Duodenal mucosa (tissue), 2 donors: ENCODE data around the gene STAB1.

Experiments used
- H3K27ac ChIP-seq: one replicate; pipeline ENCODE4 v1.7.0; 2013; ENCODE audit warnings: low read depth, low read length
- H3K27me3 ChIP-seq, 2 donors: one replicate each; pipeline ENCODE4 v1.7.0; 2013; ENCODE audit warnings: low read length in 2 of 2, control low read depth in 1 of 2; ENCODE audit not compliant: insufficient read depth in 2 of 2, control insufficient read depth in 1 of 2
- H3K36me3 ChIP-seq, 2 donors: one replicate each; pipeline ENCODE4 v1.7.0; 2013; ENCODE audit warnings: low read length in 2 of 2, control low read depth in 1 of 2; ENCODE audit not compliant: insufficient read depth in 2 of 2, control insufficient read depth in 1 of 2
- H3K4me1 ChIP-seq, 2 donors: one replicate each; pipeline ENCODE4 v1.7.0; 2013; ENCODE audit warnings: low read length in 2 of 2, control low read depth in 1 of 2; ENCODE audit not compliant: insufficient read depth in 2 of 2, control insufficient read depth in 1 of 2
- H3K4me3 ChIP-seq, 2 donors: one replicate each; pipeline ENCODE4 v1.7.0; 2013; ENCODE audit warnings: low read length in 2 of 2, low read depth in 1 of 2
- H3K9ac ChIP-seq, 2 donors: one replicate each; pipeline ENCODE4 v1.7.0; 2013; ENCODE audit warnings: low read length in 2 of 2, low read depth in 1 of 2
- H3K9me3 ChIP-seq, 2 donors: one replicate each; pipeline ENCODE4 v1.7.0; 2013; ENCODE audit warnings: low read length in 2 of 2, control low read depth in 1 of 2; ENCODE audit not compliant: control insufficient read depth in 1 of 2

The STAB1 gene

DNA sequence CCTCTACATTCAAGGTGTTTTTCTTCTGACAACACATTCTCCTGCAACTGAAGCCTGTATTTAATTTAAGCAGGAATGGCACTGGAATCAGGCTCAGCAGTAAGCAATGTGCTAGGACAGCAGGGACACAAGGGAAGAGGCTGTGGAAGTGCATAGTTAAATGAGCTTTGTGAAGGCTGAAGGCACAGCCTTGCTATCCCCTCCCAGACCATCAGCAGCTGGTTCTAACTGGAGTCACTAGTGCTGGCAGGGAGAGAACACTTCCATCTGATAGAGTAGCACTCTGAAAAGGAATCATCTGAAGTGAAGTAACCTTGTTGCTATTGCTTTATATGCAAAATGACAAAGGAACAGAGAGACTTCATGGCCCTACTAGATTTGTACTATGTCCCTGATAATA, 56.0 kb downstream of the STAB1 start:
- Histone ChIP-seq H3K4me3 (no peak overlapping the region), H3K27ac (no peak overlapping the region), H3K9me3 (no peaks in the 10 kb centered on the region), H3K36me3 (peaks cover 43 to 67% of the 10 kb centered on the region in 2 donors), H3K27me3 (no peaks in the 10 kb centered on the region), H3K9ac (no peak overlapping the region), H3K4me1 (no peaks in the 10 kb centered on the region)

DNA sequence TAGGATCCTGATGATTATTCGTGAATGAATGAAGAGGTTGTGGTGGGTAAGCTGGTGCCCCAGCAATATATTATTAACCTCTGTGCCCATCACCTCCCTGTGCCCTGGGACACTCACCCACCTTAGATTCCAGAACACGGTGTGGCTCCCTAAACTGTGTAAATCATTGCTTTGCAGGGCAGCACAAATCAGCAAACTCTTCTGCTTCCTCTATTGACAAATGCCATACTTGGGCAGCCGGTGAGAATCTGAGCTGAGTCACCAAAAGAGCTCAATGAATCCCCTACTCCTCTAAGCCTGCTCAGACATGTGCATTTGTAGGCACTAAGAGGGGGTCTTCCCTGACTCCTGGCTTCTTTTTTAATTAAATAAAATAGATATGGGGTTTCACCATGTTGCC, 57.0 kb downstream of the STAB1 start:
- Histone ChIP-seq H3K4me3 (no peak overlapping the region), H3K9ac (no peak overlapping the region), H3K27ac (no peak overlapping the region), H3K27me3 (no peaks in the 10 kb centered on the region), H3K9me3 (no peaks in the 10 kb centered on the region), H3K36me3 (peaks cover 37 to 67% of the 10 kb centered on the region in 2 donors), H3K4me1 (no peaks in the 10 kb centered on the region)

DNA sequence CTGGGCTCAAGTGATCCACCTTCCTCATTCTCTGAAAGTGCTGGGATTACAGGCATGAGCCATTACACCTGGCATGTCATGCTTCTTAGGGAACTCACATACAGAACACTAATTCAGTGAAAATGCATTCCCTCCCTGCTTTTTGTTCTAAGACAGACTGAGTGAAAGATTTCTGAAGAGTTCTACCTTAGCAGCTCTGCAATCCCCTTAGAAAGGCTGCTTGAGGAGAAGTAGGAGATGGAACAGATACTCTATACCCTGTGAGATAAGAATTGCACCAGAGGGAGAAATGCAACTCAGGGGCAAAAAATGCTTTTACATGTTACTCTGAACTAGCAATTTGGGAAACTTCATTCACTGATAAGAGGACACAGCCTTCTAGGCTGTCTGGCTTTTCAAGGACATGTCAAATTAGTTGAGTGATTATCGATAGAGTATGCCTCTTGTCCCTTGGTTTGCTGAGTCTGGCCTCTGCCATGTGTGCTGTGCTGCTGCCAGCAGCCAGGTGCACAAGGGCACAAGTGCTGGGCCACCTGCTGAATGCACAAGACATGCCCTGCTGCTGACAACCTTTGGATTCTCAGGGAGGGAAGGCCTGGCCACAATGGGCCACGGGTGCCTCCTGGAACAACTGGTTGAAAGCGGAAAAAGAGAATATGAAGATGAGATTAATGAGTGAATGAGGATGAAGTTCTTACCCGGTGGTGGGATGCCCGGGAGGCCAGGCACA, 59.1 kb downstream of the STAB1 start:
- Histone ChIP-seq H3K4me3 (no peak overlapping the region), H3K27ac (no peak overlapping the region), H3K36me3 (peaks cover 49 to 76% of the 10 kb centered on the region in 2 donors), H3K9ac (no peak overlapping the region), H3K27me3 (no peaks in the 10 kb centered on the region), H3K9me3 (no peaks in the 10 kb centered on the region), H3K4me1 (no peaks in the 10 kb centered on the region)

DNA sequence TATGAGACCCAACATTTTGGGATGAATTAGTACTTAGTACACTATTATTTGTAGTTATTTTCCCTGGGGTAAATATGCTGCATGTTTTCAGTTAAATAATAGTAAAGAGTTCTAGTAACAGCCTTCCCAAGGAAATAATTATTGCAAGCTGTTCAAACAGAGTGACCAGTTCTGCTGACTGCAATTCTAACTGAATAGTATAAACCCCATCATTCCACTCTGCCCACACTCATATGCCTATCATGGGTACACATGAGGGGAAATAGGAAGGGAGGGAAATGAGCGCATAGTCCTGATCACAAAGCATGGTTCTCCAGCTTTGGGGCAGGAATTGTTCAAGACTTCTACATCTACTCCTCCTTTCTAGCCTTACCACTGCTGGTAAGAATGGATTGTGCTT, 59.9 kb downstream of the STAB1 start:
- no peaks in the 10 kb centered on the region for H3K4me1 ChIP-seq
- H3K9ac ChIP-seq = no peak overlapping the region
- H3K27me3 ChIP-seq = no peaks in the 10 kb centered on the region
- no peaks in the 10 kb centered on the region for H3K9me3 ChIP-seq
- H3K4me3 ChIP-seq = no peak overlapping the region
- peaks cover 56 to 83% of the 10 kb centered on the region in 2 donors for H3K36me3 ChIP-seq
- no peak overlapping the region for H3K27ac ChIP-seq

DNA sequence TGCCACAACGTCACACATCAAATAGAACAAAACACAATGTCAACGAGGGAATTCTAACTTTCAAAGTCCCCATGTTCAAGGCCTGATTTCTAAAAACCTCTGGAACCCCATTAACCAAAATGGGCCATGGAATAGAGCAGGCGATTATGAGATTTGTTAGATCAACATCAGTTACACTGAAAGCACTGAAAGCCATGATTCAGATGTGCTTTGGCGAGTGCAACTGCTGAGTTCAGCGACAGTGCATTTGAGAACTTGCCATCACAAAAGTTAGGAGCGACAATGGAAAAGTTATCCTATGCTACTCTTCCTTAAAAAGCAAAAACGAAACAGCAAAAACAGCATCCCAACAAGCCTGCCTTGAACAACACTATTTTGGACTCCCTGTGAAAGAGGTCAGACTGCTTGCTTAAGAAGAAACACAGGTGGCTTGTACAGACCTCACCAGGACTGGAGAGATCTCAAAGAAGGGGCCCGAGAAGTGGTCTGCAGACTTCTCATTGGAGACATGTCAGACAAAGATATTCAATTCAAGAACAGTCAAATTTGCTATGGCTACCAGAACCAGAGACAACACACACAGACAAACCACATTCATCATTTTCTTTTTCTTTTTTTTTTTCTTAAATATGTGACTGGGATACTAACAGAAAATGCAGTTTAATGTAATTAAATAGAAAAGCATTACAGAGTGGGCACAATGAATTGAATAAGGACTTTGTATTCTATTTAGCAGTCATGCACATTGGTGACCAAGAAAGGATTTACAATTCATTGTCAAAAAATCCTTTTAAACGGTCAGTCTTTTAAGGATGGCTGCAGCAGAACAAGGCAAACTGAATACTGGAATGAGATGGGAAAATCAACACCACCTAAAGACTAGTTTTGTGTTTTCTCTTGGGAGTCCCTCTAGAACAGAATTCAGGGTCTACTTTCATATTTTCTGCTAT, 62.1 kb downstream of the STAB1 start:
- Histone ChIP-seq H3K4me1 (no peaks in the 10 kb centered on the region), H3K27ac (no peak overlapping the region), H3K36me3 (peaks cover 52 to 76% of the 10 kb centered on the region in 2 donors), H3K27me3 (no peaks in the 10 kb centered on the region), H3K9ac (no peak overlapping the region), H3K4me3 (no peak overlapping the region), H3K9me3 (no peaks in the 10 kb centered on the region)

DNA sequence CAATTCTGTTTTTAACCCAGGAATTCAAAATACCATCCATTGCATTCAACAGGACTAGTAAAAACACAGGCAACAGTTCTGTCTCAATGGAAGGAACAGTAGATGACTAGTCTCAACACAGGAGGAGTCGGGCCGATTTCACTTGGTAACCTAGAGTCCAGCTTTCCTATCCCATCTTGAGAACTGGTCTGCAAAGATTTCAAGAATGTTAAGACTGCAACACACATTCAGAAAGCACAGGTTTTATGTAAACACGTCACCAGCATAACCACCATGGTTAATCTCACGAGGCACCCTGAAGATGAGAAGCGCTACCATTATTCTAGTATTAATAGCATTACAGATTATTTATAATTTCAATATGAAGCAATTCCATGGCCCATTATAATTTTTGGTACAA, 63.3 kb downstream of the STAB1 start:
- Histone ChIP-seq H3K9ac (no peak overlapping the region), H3K4me1 (no peaks in the 10 kb centered on the region), H3K4me3 (no peak overlapping the region), H3K9me3 (no peaks in the 10 kb centered on the region), H3K27me3 (no peaks in the 10 kb centered on the region), H3K27ac (no peak overlapping the region), H3K36me3 (peaks cover 49 to 76% of the 10 kb centered on the region in 2 donors)

DNA sequence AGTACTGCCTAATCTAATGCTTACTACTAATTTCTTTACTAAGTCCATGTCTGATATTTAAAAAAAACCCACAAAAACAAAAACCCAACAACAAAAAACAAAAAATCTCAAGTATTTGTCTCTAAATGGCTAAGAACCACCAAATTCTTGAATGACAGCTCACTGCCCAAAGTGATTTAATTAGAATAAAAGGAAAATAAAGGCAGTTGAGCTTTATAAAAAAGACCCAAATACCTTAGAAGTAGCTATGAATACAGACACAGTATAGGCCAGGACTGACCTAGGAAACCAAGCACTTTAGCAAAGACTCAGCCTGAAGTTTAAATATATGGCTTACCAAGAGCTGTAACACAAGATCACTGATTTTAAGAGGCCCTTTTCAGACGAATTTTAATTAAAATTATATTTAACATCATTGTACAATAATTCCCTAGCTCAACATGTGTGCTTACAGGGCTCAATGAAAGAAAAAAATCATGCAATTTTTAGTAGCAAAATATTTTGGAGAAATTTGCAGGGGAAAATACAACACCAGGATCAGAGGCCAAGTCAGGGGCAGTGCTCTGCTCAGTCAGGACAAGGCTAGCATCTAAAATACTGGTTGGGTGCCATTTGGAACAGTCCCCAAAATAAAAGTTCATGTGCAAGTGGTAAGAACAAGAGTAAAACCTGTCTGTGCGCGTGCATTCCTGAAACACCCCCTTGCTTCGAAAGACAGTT, 66.0 kb downstream of the STAB1 start:
- H3K4me3 ChIP-seq = no peak overlapping the region
- no peaks in the 10 kb centered on the region for H3K9me3 ChIP-seq
- H3K9ac ChIP-seq = no peak overlapping the region
- no peaks in the 10 kb centered on the region for H3K27me3 ChIP-seq
- peaks cover 48 to 64% of the 10 kb centered on the region in 2 donors for H3K36me3 ChIP-seq
- H3K27ac ChIP-seq = no peak overlapping the region
- H3K4me1 ChIP-seq = no peaks in the 10 kb centered on the region

DNA sequence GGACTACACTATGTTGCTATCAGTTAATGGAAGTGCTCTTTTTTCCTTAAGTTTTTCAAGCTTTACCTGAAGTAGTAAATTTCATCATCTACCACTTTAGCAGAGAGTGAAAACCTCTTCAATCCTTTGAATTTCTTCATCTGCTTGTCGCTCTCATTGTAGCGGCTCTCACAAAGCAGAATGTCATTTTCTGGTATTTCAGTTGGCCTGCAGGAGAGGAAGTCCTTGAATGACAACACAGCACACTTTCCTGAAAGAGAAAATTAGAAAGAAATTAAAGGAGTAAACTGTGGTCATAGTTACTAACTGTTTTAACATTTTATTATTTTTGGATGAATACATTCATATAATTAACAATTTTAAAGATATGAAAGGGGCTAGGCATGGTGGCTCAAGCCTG, 68.8 kb downstream of the STAB1 start:
- no peaks in the 10 kb centered on the region for H3K4me1 ChIP-seq
- no peak overlapping the region for H3K4me3 ChIP-seq
- H3K9me3 ChIP-seq = no peaks in the 10 kb centered on the region
- H3K27me3 ChIP-seq = no peaks in the 10 kb centered on the region
- H3K36me3 ChIP-seq = peaks cover 31 to 52% of the 10 kb centered on the region in 2 donors
- H3K9ac ChIP-seq = no peak overlapping the region
- H3K27ac ChIP-seq = no peak overlapping the region

DNA sequence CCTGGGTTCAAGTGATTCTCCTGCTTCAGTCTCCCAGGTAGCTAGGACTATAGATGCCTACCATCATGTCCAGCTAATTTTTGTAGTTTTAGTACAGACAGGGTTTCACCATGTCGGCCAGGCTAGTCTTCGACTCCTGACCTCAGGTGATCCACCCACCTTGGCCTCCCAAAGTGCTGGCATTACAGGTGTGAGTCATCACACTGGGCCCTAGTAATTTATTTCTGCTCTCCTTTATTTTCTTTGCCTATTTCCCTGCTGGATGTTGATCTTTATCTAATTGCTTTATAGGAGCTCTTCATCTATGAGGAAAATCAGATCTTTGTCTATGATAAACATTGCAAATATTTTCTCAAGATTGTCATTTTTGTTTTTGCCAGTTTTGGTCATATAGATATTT, 72.9 kb downstream of the STAB1 start:
- no peak overlapping the region for H3K9ac ChIP-seq
- H3K27ac ChIP-seq = no peak overlapping the region
- no peak overlapping the region for H3K4me3 ChIP-seq
- H3K36me3 ChIP-seq = peaks cover 12 to 30% of the 10 kb centered on the region in 2 donors
- no peaks in the 10 kb centered on the region for H3K4me1 ChIP-seq
- no peaks in the 10 kb centered on the region for H3K9me3 ChIP-seq
- no peaks in the 10 kb centered on the region for H3K27me3 ChIP-seq

DNA sequence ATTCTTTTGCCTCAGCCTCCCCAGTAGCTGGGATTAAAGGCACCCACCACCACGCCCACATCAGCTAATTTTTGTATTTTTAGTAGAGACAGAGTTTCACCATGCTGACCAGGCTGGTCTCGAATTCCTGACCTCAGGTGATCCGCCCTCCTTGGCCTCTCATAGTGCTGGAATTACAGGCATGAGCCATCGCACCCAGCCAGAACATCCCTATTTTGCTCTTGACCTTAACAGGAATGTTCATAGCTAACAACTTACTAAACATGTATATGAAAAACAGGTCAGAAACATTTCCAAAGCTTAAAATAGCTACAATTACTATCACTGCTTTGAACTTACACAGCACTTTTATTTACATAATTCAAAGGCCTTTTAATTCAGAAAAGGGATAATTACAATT, 74.9 kb downstream of the STAB1 start:
- Histone ChIP-seq H3K9me3 (no peaks in the 10 kb centered on the region), H3K36me3 (peaks cover 18 to 35% of the 10 kb centered on the region in 2 donors), H3K27ac (no peak overlapping the region), H3K4me3 (no peak overlapping the region), H3K27me3 (no peaks in the 10 kb centered on the region), H3K4me1 (no peaks in the 10 kb centered on the region), H3K9ac (no peak overlapping the region)
